Mesothelial cell of epicardium (in vitro differentiated cells): ENCODE data around the gene FCHSD2. TPM values are rescaled to one million over a fixed set of nuclear protein-coding genes. Genes with fewer than 3 reads are reported as not detected.
A peak's percentile ranks its signal among the peaks of the same experiment; 100 is the strongest.

Experiments used
- DNase-seq, 2 experiments: peaks; one replicate each; pipeline ENCODE4 v3.0.0; 2021; ENCODE audit warnings: low spot score in 2 of 2; ENCODE audit not compliant: unreplicated experiment in 2 of 2
- H3K27ac Mint-ChIP-seq: 2 replicates; pipeline ENCODE4 v1.8.0; 2021; ENCODE audit warnings: mixed read lengths
- H3K27me3 Mint-ChIP-seq: 2 replicates; pipeline ENCODE4 v1.8.0; 2021; ENCODE audit warnings: low read depth, mixed read lengths
- H3K36me3 Mint-ChIP-seq: 2 replicates; pipeline ENCODE4 v1.8.0; 2021; ENCODE audit warnings: mixed read lengths
- H3K4me1 Mint-ChIP-seq: 2 replicates; pipeline ENCODE4 v1.8.0; 2021; ENCODE audit warnings: mixed read lengths
- H3K4me3 Mint-ChIP-seq: 2 replicates; pipeline ENCODE4 v1.8.0; 2021; ENCODE audit warnings: mild to moderate bottlenecking, moderate library complexity, mixed read lengths
- H3K9me3 Mint-ChIP-seq: 2 replicates; pipeline ENCODE4 v1.8.0; 2021; ENCODE audit warnings: mixed read lengths
- CTCF ChIP-seq: fragments of 200-600 bp; sonication (generic); IDR thresholded peaks from one replicate; pipeline ENCODE4 v1.5.0; 2021; ENCODE audit warnings: antibody characterized with exemption; ENCODE audit not compliant: unreplicated experiment
- total RNA-seq: library from RNA; stranded (reverse); gene quantifications from 3 replicates; pipeline ENCODE4 v1.2.1, GENCODE V29; 2021

FCHSD2 gene
- total RNA-seq, 1 donor from 2014 or later = 33.8 TPM

- Mint-ChIP-seq H3K27ac (no peak overlapping the region), H3K4me3 (no peak overlapping the region)
Observed at GRCh38 chr11:73004088-73004487, 138.0 kb downstream of the FCHSD2 start.

DNA sequence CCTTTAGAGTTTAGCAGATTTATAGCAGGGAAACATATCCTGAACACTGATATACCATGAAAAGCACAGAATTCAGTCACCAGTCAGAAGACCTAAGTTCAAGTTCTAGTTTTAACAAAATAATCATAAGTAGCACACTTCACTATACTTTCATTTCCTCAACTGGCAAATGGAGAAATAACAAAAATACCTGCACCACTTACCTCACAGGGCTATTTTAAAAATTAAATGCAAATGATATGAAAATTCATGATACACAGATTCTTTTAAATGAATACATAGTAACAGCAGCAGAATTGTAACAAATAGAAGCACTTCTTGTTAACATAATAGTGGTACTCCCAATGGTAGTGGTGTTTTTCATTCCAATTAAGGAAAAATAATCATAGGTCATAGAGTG, 139.0 kb downstream of the FCHSD2 start:
- Mint-ChIP-seq H3K4me1 (peaks cover 9% of the 10 kb centered on the region), H3K27ac (no peak overlapping the region), H3K27me3 (no peaks in the 10 kb centered on the region), H3K4me3 (no peak overlapping the region), H3K36me3 (peaks cover 15% of the 10 kb centered on the region), H3K9me3 (no peaks in the 10 kb centered on the region)
- no peak for DNase-seq
- TF ChIP-seq CTCF = no peak

More at GRCh38 chr11:73004088-73004487, 138.0 kb downstream of the FCHSD2 start:
- Mint-ChIP-seq H3K36me3 (peaks cover 17% of the 10 kb centered on the region), H3K9me3 (peaks cover 4% of the 10 kb centered on the region), H3K4me1 (peaks cover 9% of the 10 kb centered on the region), H3K27me3 (no peaks in the 10 kb centered on the region)
- TF ChIP-seq CTCF = no peak
- no peak for DNase-seq

GRCh38 chr11:73002214-73002613, 139.9 kb downstream of the FCHSD2 start:
- Mint-ChIP-seq H3K9me3 (no peaks in the 10 kb centered on the region), H3K36me3 (peaks cover 15% of the 10 kb centered on the region), H3K27ac (no peak overlapping the region), H3K27me3 (no peaks in the 10 kb centered on the region), H3K4me3 (no peak overlapping the region), H3K4me1 (peaks cover 9% of the 10 kb centered on the region)
- no peak for TF ChIP-seq CTCF
- DNase-seq = no peak

- Mint-ChIP-seq H3K36me3 (peaks cover 15% of the 10 kb centered on the region), H3K27ac (peak overlapping the region; percentile 3), H3K4me1 (peaks cover 9% of the 10 kb centered on the region), H3K27me3 (no peaks in the 10 kb centered on the region), H3K9me3 (no peaks in the 10 kb centered on the region), H3K4me3 (no peak overlapping the region)
- TF ChIP-seq CTCF = no peak
- no peak for DNase-seq
Observed at GRCh38 chr11:73001615-73002014, 140.5 kb downstream of the FCHSD2 start.

DNA sequence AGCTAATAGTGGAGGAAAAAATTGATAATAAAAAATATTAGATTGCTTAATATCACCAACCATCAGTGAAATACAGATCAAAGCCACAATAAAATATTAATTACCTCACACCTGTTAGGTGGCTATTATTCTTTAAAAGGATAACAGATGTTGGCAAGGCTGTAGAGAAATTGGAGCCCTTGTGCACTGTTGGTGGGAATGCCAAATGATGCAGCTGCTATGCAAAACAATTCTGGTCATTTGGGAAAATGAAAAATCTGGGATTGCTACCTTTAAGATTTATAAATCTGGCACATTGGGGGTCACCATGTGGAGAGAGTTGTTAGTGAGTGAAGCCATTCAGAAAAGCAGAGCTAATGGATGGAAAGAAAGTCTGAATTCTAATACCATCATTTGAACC, 143.4 kb downstream of the FCHSD2 start:
- Mint-ChIP-seq H3K4me1 (peaks cover 9% of the 10 kb centered on the region), H3K27me3 (no peaks in the 10 kb centered on the region), H3K36me3 (peaks cover 6% of the 10 kb centered on the region), H3K4me3 (no peak overlapping the region), H3K27ac (no peak overlapping the region), H3K9me3 (no peaks in the 10 kb centered on the region)
- no peak for DNase-seq
- no peak for TF ChIP-seq CTCF

- H3K4me1 Mint-ChIP-seq = peaks cover 6% of the 10 kb centered on the region
- peaks cover 3% of the 10 kb centered on the region for H3K36me3 Mint-ChIP-seq
- H3K4me3 Mint-ChIP-seq = no peak overlapping the region
- no peak for TF ChIP-seq CTCF
- H3K9me3 Mint-ChIP-seq = no peaks in the 10 kb centered on the region
- DNase-seq = no peak
- no peak overlapping the region for H3K27ac Mint-ChIP-seq
- H3K27me3 Mint-ChIP-seq = no peaks in the 10 kb centered on the region
Observed at GRCh38 chr11:72996959-72997358, 145.2 kb downstream of the FCHSD2 start.
